ENCODE measurements around the gene HMCN2.
"Not testable (repeated sequence)": the region's sequence is repeated elsewhere in the genome, so short reads cannot be mapped to it uniquely, and the experiment has no call there.

HMCN2 gene

DNA sequence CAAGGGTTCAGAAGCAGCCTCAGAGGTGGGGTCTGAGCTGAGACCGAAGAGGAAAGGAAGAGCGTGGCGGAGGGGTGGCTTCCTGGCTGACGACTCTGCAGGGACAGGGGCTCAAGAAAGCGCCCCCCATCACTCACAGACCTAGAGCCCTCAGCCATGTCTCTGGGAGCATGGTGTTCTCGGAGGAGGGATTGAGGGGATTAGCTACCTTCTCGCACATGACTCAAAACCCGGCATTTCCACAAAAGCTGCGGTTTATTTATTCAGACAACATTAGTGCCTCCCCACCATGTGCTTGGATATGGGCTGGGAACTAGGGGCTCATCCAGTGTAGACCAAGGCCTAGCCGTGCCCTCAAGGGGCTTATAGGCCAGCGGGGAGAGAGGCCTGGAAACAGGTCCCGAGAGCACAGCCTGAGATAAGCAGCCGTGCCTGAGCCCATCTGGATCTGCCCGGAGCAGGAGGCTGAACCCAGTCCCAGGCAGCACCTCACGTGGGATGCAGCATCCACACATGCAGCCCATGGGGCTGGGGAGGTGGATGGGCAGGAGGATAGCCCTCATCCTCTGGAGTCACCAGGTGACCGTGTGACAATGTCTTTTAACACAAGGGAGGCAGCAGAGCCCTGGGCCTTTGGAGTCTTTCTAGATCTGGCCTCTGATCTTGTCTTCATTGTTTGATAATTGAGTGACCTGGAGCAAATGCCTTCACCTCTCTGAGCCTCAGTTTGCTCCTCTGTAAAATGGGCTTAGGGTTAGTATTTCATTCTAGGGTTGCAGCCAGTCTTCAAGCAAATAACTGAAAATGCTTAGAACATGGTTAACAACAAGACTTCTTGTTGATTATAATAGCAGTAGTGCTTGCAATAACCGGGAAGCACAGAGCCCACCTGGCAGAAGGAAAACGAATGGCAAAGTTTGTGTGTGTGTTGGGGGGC lies 878 bp upstream of the HMCN2 start:
- no peak for DNase-seq

DNA sequence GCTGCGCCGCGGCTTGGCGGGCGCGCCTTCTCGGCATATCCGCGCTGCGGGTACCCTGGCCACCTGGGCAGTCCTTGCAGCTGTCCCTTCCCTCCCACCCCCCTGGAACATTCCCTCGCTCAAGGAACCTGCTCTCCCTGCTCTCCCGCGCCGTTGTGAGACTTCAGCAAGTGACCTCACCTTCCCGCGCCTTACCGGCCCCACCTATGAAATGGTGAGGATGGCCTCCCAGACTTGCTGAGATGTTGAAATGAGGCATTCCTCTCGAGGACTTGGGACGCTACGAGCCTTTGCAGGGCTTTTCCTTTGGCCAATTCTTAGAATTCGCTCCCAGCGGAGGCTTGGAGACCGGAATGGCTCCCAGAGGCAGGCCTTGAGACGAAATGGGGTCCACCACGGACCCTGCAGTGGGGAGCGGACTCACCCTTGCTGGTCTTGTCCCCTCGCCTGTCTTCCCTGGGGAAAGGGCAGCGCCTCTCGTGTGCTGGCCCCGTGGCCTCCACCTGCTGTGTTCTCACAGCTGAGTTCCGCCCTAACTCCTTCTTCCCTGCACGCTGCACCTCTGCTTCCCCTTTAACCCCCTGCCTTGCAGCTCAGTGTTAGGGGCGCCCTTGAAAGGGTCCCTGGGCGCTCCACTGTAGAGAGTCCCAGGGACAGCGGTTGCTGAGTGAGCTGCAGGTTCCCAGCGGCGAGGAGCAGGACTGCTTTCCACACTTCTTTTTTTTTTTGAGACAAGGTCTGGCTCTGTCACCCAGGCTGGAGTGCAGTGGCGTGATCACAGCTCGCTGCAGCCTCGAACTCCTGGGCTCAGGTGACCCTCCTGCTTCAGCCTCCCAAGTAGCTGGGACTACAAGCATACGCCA lies 907 bp downstream of the HMCN2 start:
- no peak for DNase-seq

DNA sequence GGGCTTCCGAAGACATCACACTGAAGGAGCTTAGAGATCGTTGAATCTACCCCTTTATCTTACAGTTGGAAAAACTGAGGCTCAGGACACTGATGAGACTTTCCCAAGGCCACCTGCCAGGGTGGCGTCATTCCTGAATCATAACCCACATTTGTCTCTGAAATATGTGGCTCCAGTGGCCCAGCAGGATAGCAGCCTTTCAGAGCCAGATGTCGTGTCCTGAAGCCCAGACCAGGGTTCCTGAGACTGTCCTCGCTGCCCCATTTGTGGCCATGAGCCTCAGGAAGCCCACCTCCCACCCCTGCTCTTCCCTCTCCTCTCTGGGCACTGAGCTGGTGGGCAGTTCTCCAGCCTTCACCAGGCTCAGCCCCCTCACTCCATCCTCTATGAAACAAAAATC lies 2.4 kb downstream of the HMCN2 start:
- DNase-seq, result no peak

DNA sequence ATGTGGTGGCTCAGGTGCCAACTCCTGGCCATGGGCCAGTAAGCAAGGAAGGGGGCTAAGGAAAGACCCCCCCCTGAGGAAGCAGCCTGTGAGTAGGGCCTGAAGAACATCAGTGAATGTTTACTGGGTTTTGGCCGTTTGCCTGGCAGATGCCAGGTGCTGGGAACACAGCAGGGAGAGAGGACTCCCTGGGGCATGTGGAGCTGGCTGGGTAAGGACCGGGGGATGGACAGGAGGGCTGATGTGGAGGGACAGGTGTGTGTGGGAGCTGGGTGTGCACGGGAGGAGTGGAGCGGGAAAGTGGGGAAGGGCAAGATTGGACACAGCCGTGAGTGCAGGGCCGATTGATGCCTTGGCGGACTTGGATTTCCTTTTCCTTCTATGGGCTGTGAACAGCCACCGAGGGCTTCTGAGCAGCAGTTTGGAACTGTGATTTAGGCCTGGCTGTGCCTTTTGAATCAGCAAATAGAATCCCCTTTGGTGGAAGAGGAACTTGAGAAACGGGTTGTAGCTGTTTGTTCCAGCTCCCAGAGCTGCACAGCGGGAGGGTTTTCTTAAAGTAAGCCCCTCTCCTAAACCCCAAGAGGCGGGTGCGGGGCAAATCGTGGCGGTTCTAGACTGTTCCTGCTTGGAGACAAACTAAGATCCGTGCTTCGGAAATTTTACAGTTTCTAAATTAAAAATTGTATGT lies 3.1 kb downstream of the HMCN2 start:
- DNase-seq, result no peak

DNA sequence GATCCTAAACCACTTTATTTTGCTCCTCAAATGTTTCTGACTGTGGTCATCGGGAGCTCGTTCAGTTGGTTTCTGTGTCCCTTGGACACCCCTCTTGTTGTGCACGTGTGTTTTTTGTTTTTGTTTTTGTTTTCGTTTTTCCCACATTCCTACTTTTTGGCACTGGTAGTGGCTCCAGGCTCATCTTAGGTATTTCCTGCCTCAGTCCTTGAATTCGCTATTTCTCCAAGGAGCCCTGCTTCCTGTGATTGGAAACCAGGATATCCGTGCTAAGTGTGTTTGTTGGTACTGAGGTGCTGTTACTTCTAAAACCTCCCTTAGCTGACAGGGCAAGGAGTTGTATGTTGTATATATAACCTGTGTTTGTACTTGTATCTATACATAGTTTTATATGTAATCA lies 5.9 kb downstream of the HMCN2 start:
- no peak for DNase-seq

DNA sequence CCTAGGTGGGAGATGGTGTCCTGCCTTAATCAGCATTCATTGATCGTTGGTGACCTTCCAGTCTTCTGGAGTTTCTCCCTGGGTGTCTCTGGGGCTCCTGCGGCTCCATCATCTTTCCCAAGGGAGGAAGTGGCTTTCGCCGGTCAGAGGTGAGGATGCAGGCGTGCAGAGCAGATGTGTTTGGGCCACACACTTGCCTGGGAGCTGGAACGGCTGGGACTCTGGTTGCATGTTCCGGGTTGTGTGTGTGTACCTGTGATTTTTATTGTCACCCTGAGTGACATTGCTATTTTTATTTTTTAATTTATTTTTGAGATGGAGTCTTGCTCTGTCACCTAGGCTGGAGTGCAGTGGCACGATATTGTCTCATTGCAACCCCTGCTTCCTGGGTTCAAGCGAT lies 9.6 kb downstream of the HMCN2 start:
- no peak for DNase-seq

DNA sequence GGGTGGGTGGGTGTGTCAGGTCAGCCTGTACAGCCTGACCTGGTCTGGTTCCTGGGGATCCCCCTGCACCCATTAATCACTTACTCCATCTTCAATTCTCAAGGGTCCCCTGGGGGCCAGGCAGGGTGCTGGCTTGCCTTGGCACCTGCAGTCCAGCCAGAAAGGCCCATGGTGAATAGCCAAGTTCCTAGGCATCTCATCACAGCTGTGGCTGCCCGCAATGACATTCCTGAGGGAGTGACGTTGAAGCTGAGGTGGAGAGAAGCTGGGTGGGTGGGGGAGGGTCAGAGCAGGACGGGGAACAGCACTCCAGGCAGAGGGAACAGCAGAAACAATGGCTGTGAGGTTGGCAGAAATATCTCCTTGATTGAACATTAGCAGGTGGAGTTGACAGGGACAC lies 10.6 kb downstream of the HMCN2 start:
- DNase-seq, result no peak

DNA sequence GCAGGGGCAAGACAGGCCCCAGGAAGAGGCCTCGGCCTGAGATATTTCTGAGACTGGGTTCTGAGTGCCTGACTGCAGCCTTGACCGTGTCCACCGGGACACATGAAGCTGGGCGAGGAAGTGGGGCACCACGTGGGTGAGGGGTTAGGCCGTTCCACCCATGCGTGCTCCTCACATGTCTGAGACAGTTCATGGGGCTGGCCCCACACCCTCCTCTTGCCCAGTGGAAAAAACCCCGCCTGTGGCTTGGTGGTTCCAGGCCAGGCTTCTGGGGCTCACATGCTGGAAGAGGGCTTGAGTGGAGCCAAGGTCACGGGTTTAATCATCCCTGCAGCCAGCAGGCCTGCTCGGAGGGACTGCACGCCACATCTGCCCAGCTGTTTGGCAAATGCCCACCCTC lies 11.4 kb downstream of the HMCN2 start:
- no peak for DNase-seq

DNA sequence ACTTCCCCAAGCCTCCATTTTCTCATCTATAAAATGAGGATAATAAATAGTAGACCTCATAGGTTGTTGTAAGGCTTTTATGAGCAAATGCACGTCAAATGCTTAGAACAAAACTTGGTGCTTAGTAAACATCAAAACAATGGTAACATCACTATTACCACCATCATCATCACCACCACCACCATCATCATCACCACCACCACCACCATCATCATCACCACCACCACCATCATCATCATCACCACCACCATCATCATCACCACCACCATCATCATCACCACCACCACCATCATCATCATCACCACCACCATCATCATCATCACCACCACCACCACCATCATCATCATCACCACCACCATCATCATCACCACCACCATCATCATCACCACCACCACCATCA lies 12.0 kb downstream of the HMCN2 start:
- DNase-seq, result not testable (repeated sequence)

DNA sequence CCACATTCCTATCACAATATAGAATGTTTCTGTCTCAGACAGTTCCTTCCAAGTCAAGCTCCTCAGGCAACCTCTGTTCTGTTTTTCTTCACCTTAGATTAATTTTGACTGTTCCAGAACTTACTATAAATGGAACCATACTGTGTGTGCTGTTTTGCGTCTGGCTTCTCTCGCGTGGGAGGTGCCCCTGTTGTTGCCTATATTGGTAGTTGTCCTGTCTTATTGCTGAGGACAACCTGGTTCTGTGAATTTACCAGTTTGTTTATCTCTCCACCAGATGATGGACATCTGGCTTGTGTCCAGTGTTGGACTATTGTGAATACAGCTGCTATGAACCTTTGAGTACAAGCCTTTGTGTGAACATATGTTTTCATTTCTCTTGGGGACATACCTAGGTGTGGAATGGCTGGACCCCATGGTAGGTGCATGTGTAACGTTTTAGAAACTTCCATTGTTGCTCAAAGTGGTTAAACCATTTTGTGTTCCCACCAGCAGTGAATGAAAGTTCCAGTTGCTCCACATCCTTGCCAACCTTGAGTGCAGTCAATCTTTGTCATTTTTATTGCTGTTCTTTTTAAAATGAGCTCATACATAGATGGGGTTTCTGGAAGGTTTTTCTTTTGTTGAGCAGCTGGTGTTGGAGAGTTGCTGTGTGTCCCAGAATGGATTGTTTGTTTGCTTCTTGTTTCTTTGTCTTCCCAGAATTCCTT lies 18.1 kb downstream of the HMCN2 start:
- DNase-seq, result no peak

DNA sequence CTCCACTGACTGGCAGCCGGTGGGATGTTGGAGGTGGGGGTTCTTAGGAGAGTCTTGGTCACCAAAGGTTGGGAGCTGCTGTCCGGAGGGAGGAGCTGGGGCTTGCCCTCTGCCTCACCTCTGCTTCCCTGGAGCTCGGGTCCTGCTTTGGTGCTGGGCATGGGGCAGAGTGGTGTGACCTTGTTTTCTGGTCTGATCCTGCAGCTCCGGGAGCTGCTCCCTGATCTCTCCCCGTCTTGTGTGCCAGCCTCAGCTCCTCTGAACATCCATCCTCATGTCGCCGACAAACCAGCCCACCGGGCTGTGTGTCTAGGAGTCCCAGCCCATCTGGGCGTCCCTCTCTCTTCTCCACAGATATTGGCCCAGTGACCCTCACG lies 18.7 kb downstream of the HMCN2 start:
- no peak for DNase-seq

DNA sequence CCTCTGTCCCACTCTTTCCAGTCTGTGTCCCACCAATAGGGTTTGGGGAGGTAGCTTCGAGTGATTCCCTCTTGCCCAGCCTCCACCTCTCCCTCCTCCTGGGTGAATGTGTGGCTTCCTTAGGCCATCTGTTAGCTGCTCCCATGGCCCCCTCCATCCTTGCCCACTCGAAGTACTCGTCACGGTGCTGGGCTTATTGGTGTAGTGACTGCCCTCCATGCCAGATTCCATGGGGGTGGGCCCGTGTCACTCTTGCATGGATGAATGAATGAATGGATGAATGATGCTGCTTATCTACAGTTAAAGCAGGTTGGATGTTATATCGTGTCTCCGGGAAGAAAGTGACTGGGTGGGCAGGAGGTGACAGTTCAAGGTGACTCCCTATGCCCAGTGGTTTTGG lies 19.1 kb downstream of the HMCN2 start:
- DNase-seq, result no peak

DNA sequence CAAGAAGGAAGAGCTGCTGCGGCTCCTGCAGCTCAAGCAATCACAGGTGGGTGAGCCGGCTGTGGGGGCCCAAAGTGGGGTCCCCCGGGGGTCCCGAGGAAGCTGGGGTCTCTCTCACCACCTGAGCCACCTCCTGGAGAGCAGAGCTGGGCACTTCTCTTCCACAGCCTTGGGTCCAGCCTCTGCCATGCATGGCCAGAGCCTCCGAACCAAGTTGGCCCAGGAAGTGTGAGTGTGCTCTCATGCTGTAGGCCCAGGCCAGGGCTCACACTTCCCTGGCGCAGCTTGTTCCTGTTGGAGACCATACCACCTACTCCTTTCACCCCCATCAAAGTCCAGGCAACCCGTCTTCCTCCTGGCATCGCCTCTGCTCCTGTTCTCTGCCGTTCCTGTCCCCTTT lies 19.7 kb downstream of the HMCN2 start:
- DNase-seq, result no peak

DNA sequence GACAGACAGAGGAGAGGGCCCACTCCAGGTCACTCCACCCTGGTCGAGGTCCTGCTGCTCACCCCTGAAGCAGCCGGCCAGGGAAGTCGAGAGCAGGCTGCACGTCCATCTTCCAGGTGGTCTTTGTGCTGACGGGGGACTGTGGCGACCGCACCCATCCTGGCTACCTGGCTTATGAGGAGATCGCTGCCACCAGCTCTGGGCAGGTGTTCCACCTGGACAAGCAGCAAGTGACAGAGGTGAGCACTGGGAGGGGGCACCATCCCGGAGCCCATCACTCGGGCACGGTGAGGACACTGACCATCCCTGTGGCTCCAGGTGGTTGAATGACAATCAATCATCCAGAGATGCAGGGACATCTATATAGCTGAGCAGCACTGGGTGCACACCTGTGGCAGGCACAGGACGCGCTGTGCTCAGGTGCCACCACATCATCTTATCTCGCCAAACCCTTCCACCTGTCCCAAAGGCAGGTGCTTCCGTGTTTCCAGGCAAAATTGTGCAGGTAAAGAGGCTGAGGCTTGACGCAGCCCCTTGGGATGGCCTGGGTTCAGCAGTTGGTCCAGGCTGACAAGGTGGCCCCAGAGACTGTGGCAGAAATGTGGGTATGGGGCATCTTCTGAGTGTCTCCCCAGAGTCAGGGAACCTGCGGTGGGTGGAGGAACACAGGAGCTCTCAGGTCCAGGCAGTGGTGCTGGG lies 20.7 kb downstream of the HMCN2 start:
- no peak for DNase-seq

DNA sequence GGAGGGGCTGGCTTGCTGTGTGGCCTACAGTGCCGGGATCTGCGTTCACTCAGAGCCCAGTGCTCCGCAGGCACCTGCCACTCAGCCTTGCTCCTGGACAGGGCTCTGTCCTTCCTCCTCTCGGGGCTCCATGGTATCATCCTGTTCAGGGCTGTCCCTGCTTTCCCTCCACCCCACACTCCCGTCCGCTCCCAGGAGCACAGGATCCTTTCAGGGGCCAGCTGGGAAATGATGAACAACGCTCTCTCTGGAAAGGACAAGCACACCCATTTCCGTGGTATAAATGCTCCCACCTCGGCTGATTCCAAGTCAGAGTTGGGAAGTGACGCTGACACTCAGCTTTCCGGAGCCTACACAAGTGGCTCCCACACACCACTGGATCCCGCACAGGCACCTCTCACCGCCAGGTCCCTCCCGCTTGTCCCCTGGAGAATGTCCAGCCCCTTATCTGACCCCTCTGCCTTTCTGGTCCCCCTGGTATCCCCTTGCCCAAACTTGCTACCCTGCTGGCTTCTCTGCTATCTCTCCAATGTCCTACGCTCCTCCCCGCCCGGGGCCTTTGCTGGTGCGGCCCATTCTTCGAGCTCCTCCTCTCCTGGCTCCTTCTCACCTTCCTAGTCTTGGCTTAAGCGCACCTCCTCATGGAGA lies 21.3 kb downstream of the HMCN2 start:
- no peak for DNase-seq

DNA sequence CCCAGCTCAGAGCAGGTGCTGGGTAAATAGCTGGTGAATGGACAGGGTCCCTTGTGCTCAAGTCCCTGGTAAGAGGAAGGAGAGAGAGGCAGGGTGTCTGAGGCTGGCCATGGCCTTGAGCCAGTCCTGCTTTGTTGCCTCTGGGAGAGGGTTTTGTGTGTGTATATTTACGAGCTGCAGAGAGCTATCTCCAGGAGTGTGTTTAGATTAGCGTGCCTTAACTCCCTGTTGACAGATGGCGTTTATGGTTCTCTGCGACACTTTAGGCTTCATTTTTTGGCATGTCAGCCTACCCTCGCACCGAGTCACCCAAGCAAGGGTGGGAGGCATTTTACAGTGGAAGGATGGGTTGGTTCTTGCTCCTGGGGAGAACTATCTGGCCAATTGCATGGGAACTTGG lies 22.2 kb downstream of the HMCN2 start:
- no peak for DNase-seq

DNA sequence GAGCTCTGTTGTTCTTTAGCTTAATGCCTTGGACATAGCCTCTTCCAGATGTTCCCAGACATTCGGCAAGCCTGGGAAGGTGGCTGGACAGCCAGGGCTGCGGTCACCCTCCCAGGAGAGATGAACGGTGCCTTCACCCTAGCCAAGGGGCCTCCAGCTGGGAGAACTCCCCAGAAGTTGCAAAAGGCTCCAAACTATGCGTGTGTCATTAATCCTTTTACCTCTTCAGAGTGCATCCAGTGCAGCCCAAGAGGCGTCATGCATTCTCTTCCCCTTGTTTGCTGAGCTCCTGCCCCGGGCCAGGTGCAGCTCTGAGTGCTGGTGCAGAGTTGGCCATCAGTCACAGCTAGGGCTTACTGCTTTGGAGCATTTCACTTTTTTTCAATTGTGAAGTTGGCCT lies 22.8 kb downstream of the HMCN2 start:
- DNase-seq, result no peak

DNA sequence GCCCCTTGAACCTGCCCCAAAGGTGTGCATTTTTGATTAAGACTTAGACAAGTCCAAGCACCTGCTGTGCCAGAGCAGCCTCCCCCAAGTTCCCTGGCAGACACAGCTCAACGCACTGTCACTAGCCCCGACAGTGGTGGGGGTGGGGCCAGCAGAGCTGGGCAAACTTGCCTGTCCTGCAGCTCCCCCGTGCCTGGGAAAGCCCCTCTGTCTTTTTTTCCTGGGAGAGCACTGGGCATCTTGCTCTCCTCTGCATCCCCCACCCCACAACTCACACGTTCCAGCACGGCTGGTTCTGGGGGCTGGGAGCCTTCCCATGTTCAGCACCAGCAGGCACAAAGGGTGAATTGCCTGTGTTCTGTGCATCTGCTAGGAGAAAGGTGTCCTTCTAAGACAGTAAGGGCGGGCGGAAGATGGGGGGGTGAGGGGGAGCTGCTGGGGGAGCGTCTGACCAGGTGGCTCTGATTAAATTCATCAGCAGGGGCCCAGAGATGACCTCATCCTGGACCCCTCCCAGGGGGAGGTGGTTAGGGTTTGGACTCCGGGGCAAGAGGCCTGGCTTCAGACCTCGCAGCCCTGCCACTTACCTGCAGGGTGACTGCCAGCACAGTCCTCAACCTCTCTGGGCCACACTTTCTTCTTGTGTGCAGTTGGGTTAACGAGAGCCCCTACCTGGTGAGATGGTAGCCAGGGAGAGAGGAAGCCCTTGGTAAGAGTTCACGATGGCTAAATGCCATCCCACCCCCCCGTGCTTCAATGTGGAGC lies 23.5 kb downstream of the HMCN2 start:
- DNase-seq, result no peak

DNA sequence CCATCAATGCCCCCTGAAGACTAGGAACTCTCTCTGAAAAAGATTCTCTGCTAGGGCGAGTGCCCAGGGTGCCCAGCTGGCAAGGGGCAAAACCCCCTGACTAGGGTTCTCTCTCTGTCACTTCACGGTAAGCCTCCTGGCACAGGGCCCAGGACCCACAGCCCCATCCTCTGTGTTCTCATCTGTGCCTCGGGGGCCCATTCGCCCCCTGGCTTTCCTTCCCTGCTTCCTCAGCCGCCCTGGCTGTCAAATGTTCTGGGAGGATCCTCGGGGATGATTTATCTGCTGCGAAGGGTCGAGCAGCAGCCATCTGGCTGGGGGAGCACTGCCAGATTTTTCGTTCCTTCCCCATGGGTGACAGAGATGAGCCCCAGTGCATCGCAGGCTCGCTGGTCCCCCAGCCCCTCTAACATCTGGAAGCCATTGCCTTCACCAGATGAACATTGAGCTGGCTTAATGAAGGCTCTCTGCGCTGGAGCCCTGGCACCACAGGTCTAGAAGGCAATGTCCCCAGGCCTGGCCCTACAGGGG lies 24.2 kb downstream of the HMCN2 start:
- no peak for DNase-seq
